IgD-negative memory B cell (primary cell): ENCODE results near the gene JDP2. TPM values are rescaled to one million over a fixed set of nuclear protein-coding genes. Genes with fewer than 3 reads are reported as not detected.

Experiments used
- H3K27ac Mint-ChIP-seq, 3 donors: one replicate each; pipeline ENCODE4 v1.8.0; 2020 to 2022; ENCODE audit warnings: mild to moderate bottlenecking in 3 of 3, mixed read lengths in 3 of 3, moderate library complexity in 1 of 3
- H3K27me3 Mint-ChIP-seq: one replicate; pipeline ENCODE4 v1.8.0; 2021; ENCODE audit warnings: mixed read lengths
- H3K36me3 Mint-ChIP-seq: one replicate; pipeline ENCODE4 v1.8.0; 2020; ENCODE audit warnings: mild to moderate bottlenecking, mixed read lengths
- H3K4me1 Mint-ChIP-seq, 3 donors: one replicate each; pipeline ENCODE4 v1.8.0; 2020 to 2022; ENCODE audit warnings: mixed read lengths in 3 of 3, mild to moderate bottlenecking in 1 of 3
- H3K4me3 Mint-ChIP-seq, 4 donors: one replicate each; pipeline ENCODE4 v1.8.0; 2020 to 2022; ENCODE audit warnings: mild to moderate bottlenecking in 4 of 4, mixed read lengths in 4 of 4, moderate library complexity in 3 of 4
- H3K9me3 Mint-ChIP-seq, 3 donors: one replicate each; pipeline ENCODE4 v1.8.0; 2020 to 2021; ENCODE audit warnings: mixed read lengths in 3 of 3, mild to moderate bottlenecking in 1 of 3
- polyA plus RNA-seq: library from polyadenylated mRNA; unstranded; fragments of 300-500 nt; fragmentation: Illumina TruSeq; gene quantifications from one replicate; pipeline ENCODE4 v1.2.3, GENCODE V29; 2021

Gene JDP2
- polyA plus RNA-seq, 1 donor from 2014 or later = 14.9 TPM

DNA sequence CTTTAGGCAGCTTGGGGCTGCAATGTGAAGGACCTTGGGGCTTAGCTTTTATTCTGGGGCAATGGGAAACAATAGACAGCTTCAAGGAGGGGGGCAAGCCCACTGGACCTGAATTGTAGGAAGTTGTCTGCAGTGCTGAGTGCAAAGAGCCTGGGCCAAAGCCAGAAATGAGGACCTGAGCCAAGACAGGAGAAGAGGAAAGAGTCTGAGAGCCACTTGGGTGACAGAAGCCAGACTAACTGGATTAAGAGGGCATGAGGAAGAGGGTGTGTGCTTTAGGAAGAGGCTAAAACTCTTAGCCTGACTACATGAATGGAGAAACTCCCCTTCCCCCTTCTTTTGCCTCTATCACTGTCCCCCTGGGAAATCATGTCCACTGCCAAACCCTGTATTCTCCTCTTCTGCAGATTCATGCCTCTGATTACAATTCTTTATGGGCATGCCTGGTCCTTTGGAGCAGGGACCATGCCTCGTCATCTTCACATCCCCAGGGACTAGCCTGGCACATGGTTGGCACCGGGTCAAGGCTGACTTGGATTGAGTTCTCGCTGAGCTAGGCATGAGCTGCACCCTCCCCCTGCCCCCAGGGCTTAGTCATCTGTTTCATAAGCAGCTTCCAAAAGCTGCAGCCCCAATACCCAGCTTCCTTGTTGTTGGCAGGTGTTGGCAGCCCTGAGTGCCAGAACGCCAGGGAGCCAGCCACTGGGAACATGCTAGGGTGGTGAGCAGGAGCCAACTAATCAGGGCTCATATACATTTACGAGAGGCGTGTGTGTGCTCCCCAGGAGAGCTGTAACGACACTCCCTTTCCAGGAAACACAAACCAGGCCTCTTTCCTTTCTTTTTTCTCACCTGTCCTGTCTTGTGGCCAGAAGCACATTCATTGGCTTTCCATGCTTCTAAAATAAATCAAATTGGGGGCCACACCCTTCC lies 27.7 kb upstream of the JDP2 start:
- Mint-ChIP-seq H3K27ac (no peak overlapping the region), H3K36me3 (peaks cover 2% of the 10 kb centered on the region), H3K4me1 (no peaks in the 10 kb centered on the region), H3K27me3 (peaks cover 3% of the 10 kb centered on the region), H3K4me3 (no peak overlapping the region), H3K9me3 (peaks cover 0 to 6% (median 0%) of the 10 kb centered on the region in 3 donors)

DNA sequence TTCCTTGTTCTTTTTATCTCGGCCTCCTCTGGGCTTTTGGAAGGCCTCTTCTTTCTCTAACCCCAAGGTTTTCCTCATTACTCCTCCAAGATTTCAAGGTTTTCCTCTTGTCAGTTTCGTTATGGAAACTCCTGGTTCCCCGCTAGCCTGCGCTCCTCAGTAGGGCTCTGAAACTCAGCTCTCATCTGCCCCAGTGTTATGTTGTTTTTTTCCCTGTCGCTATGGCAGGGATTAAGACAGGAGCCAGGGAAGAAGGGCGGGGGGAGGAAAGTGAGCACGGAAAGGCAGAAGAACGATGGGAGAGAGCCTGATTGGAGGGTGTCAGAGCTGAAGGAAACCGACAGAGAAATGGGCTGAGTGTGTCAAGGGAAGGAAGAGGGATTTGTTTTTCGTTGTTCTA lies 26.5 kb upstream of the JDP2 start:
- Mint-ChIP-seq H3K4me3 (no peak overlapping the region), H3K27me3 (peaks cover 3% of the 10 kb centered on the region), H3K27ac (peak overlapping the region in 1 of 3 donors; percentile 93), H3K4me1 (no peaks in the 10 kb centered on the region), H3K36me3 (peaks cover under 1% of the 10 kb centered on the region), H3K9me3 (peaks cover 0 to 6% (median 0%) of the 10 kb centered on the region in 3 donors)

- Mint-ChIP-seq H3K4me1 (no peaks in the 10 kb centered on the region), H3K4me3 (no peak overlapping the region), H3K27me3 (no peaks in the 10 kb centered on the region), H3K36me3 (no peaks in the 10 kb centered on the region), H3K9me3 (peaks cover 0 to 6% (median 0%) of the 10 kb centered on the region in 3 donors), H3K27ac (peak overlapping the region in 1 of 3 donors; percentile 1)
Measured at GRCh38 chr14:75402867-75403413, 24.9 kb upstream of the JDP2 start.

GRCh38 chr14:75404847-75405246 lies 23.0 kb upstream of the JDP2 start:
- Mint-ChIP-seq H3K27ac (no peak overlapping the region), H3K9me3 (peaks cover 0 to 2% (median 0%) of the 10 kb centered on the region in 3 donors), H3K27me3 (no peaks in the 10 kb centered on the region), H3K36me3 (no peaks in the 10 kb centered on the region), H3K4me3 (no peak overlapping the region), H3K4me1 (no peaks in the 10 kb centered on the region)

GRCh38 chr14:75406102-75406501 lies 21.7 kb upstream of the JDP2 start:
- H3K4me1 Mint-ChIP-seq = no peaks in the 10 kb centered on the region
- peaks cover 2% of the 10 kb centered on the region for H3K27me3 Mint-ChIP-seq
- H3K4me3 Mint-ChIP-seq = no peak overlapping the region
- H3K9me3 Mint-ChIP-seq = peaks cover 0 to 2% (median 0%) of the 10 kb centered on the region in 3 donors
- no peak overlapping the region for H3K27ac Mint-ChIP-seq
- H3K36me3 Mint-ChIP-seq = no peaks in the 10 kb centered on the region

DNA sequence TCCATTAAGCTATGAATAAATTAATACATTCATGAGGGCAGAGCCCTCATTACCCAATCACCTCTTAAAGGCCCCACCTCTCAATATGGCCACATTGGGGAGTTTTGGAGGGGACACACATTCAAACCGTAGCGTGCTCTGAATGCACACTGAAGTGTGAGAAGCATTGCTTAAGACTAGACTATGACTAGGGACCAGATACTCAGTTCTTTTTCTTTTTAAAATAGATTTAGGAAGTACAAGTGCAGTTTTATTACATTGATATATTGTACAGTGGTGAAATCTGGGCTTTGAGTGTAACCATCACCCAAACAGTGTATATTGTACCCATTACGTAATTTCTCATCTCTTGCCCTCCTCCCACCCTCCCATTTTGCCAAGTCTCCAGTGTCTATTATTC lies 21.0 kb upstream of the JDP2 start:
- H3K36me3 Mint-ChIP-seq = no peaks in the 10 kb centered on the region
- no peak overlapping the region for H3K4me3 Mint-ChIP-seq
- peaks cover 0 to 2% (median 0%) of the 10 kb centered on the region in 3 donors for H3K9me3 Mint-ChIP-seq
- peaks cover 2% of the 10 kb centered on the region for H3K27me3 Mint-ChIP-seq
- no peak overlapping the region for H3K27ac Mint-ChIP-seq
- no peaks in the 10 kb centered on the region for H3K4me1 Mint-ChIP-seq

DNA sequence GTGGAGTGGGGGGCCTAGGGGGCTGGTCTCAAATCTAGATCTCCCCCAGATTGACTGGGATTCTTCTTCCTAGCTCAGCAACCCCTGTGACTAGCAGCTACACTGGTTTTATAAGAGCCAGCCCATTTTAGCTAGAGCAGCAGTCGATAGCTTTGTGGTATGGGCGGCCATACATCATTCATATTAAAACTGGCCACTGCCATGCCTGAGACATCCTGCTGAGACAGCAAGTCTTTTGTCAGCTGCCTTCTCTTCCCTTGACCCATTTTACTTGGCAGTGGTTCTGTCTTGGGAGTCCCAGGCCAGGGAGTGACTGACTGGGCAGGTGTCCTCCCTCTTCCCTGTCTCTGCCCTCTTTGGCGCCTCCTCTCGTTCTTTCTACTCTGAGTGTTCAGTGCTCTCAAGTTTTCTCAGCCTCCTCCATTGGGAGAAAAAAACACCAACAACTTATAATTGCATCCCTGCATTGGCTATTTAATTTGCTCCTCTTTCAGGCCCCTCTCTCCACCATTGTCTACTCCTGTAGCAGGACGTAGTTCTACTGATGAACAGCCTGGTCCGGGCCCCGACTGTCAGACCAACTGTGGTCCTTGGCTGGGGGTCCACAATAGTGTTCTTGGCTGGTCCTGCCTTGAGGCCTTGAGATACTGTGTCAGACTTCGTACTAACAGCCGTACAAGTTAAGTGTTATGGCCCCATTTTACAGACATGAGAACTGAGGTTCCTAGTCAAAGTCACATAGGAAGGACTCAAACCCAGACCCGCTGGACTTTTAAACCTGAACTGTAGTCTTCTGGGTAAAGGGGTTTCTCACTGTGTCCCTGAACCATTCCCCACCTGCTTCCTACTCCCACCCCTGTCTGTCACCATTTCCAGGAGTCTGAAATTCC lies 18.3 kb upstream of the JDP2 start:
- Mint-ChIP-seq H3K9me3 (no peaks in the 10 kb centered on the region), H3K36me3 (no peaks in the 10 kb centered on the region), H3K4me1 (no peaks in the 10 kb centered on the region), H3K27ac (no peak overlapping the region), H3K27me3 (peaks cover 2% of the 10 kb centered on the region), H3K4me3 (no peak overlapping the region)

DNA sequence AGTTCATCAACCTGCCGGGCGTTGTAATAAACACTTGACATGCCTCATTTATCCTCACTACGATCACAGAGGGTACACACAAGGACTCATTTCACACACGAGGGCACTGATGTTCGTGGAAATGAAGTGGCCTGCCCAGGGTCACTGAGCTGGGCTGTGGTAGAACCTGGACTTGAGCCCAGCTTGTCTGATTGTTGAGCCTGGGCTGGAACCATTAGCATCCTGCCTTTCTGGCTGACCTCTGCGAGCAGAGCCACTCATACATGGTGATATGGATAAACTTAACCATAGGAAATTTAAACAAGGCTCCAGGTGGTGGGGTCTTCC lies 16.6 kb upstream of the JDP2 start:
- H3K36me3 Mint-ChIP-seq = no peaks in the 10 kb centered on the region
- H3K27me3 Mint-ChIP-seq = peaks cover 2% of the 10 kb centered on the region
- H3K9me3 Mint-ChIP-seq = no peaks in the 10 kb centered on the region
- H3K27ac Mint-ChIP-seq = no peak overlapping the region
- H3K4me1 Mint-ChIP-seq = no peaks in the 10 kb centered on the region
- no peak overlapping the region for H3K4me3 Mint-ChIP-seq

- H3K27ac Mint-ChIP-seq = no peak overlapping the region
- no peaks in the 10 kb centered on the region for H3K9me3 Mint-ChIP-seq
- no peaks in the 10 kb centered on the region for H3K36me3 Mint-ChIP-seq
- no peaks in the 10 kb centered on the region for H3K4me1 Mint-ChIP-seq
- peaks cover 2% of the 10 kb centered on the region for H3K27me3 Mint-ChIP-seq
- H3K4me3 Mint-ChIP-seq = no peak overlapping the region
Measured at GRCh38 chr14:75413013-75413412, 14.8 kb upstream of the JDP2 start.

GRCh38 chr14:75417674-75418073 lies 10.1 kb upstream of the JDP2 start:
- H3K9me3 Mint-ChIP-seq = no peaks in the 10 kb centered on the region
- H3K36me3 Mint-ChIP-seq = no peaks in the 10 kb centered on the region
- peaks cover 5 to 10% (median 8%) of the 10 kb centered on the region in 3 donors for H3K4me1 Mint-ChIP-seq
- H3K4me3 Mint-ChIP-seq = no peak overlapping the region
- H3K27me3 Mint-ChIP-seq = no peaks in the 10 kb centered on the region
- H3K27ac Mint-ChIP-seq = no peak overlapping the region

DNA sequence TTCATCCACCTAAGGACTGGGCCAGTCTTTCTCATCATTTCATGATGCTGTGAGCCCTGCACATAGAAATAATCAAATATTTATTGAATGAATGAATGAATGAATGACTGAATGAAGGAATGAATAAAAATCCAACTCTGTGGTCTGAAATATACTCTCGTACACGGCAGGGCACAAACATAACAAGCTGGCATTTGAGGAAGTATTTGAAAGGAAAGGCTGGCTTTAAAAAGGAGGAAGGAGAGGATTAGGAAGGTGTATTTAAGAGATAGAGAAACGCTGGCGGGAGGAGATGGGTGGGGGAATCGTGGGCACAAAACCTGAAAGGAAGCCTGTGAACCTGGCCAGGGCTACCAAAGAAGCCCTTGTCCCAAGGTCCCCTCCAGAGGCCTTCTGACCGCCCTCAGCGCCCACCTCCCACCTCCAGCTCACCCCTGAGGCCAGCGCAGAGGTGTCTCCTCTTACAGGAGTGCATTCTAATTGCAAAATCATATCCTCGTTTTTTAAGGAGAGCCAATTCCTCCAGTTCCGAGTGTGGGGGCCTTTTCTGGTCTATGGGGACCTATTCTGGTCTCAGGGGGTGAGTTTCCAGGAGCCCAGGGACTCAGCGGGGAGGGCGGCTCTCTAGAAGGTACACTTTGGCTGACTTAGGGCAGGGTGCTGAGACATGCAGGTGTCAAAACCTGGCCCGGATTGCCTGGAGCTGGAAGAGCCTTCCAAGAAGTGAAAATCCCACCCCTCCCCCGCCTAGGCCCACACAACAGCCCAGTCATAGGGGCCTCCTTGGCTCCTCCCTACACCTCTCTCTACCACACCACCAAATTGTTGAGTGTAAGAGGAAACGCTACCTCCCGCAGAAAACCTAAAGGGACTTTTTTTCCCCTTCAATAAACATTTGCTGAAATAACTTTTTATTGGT lies 8.7 kb upstream of the JDP2 start:
- peak overlapping the region in 2 of 4 donors; percentile 3 to 73 for H3K4me3 Mint-ChIP-seq
- H3K36me3 Mint-ChIP-seq = no peaks in the 10 kb centered on the region
- H3K27me3 Mint-ChIP-seq = no peaks in the 10 kb centered on the region
- no peaks in the 10 kb centered on the region for H3K9me3 Mint-ChIP-seq
- no peak overlapping the region for H3K27ac Mint-ChIP-seq
- peaks cover 5 to 10% (median 8%) of the 10 kb centered on the region in 3 donors for H3K4me1 Mint-ChIP-seq

DNA sequence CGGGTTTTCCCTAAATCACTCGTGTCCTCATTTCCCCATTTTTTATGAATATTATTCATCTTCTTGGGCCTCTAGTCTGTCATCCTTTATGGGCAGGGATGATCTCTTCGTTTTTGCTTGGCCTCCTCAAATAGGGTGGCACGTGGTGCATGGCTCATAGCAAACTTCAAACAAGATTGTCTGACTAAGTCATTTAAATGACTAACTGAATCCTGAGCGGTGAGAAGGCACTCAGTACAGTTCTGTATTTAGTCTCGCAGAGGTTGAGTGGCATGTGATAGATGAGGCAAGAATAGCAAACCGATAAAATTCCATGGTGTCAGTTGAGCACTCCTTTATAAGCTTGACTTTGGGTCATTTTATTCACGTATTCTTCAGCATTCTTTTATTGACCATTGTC lies 5.7 kb upstream of the JDP2 start:
- no peaks in the 10 kb centered on the region for H3K9me3 Mint-ChIP-seq
- H3K4me3 Mint-ChIP-seq = no peak overlapping the region
- no peak overlapping the region for H3K27ac Mint-ChIP-seq
- H3K27me3 Mint-ChIP-seq = no peaks in the 10 kb centered on the region
- H3K4me1 Mint-ChIP-seq = peaks cover 15 to 22% (median 16%) of the 10 kb centered on the region in 3 donors
- H3K36me3 Mint-ChIP-seq = no peaks in the 10 kb centered on the region

DNA sequence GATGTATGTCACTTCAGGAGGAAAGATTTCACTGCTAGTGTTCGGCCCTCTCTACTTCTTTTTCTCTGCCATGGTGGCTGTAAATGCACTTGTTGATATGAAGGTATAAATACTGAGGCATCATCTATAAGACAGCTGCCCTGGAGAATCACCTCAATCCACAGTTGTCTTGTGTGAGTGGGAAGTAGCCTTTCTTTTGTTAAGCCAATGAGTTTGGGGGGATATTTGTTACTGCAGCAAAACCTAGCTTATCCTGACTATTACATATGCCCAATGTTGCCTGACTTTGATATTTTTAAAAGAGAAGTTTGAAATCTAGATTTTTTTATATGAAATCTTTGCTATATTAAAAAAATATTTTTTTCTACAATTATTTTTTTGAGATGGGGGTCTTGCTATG lies 3.3 kb upstream of the JDP2 start:
- peak overlapping the region in 1 of 4 donors; percentile 49 for H3K4me3 Mint-ChIP-seq
- H3K27me3 Mint-ChIP-seq = peaks cover 1% of the 10 kb centered on the region
- H3K36me3 Mint-ChIP-seq = no peaks in the 10 kb centered on the region
- H3K9me3 Mint-ChIP-seq = no peaks in the 10 kb centered on the region
- H3K27ac Mint-ChIP-seq = no peak overlapping the region
- peaks cover 14 to 22% (median 15%) of the 10 kb centered on the region in 3 donors for H3K4me1 Mint-ChIP-seq

DNA sequence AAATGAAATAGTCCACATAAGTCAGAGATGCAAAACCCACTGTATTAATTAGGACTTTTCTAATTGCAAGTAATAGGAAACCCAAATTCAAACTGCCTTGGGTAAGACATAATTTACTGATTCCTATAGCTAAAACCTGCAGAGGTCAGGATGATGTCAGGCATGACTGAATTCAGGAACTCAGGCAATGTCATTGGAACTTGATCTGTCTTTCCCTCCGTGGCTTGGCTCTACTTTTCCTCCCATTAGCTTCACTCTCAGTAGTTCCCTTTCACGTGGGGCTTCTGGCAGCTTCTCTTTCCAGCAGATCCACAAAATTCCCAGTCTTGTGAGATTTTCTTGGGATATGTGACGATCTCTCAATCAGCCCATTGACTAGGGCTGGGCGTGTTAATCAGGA lies 2.4 kb upstream of the JDP2 start:
- peaks cover 12 to 22% (median 17%) of the 10 kb centered on the region in 3 donors for H3K4me1 Mint-ChIP-seq
- peak overlapping the region in 3 of 4 donors; percentile 57 to 93 (median 88) for H3K4me3 Mint-ChIP-seq
- peaks cover 1% of the 10 kb centered on the region for H3K27me3 Mint-ChIP-seq
- peak overlapping the region; percentile 81 to 98 (median 98) for H3K27ac Mint-ChIP-seq
- no peaks in the 10 kb centered on the region for H3K9me3 Mint-ChIP-seq
- no peaks in the 10 kb centered on the region for H3K36me3 Mint-ChIP-seq
